Measurements from ENCODE around the gene LAMB3.

LAMB3 gene

GRCh38 chr1:209619696-209620486 lies 32.3 kb downstream of the LAMB3 start:
- in situ Hi-C loops (cut with MboI; ENCODE audit: low sequenced_read_pairs): no loop called here

DNA sequence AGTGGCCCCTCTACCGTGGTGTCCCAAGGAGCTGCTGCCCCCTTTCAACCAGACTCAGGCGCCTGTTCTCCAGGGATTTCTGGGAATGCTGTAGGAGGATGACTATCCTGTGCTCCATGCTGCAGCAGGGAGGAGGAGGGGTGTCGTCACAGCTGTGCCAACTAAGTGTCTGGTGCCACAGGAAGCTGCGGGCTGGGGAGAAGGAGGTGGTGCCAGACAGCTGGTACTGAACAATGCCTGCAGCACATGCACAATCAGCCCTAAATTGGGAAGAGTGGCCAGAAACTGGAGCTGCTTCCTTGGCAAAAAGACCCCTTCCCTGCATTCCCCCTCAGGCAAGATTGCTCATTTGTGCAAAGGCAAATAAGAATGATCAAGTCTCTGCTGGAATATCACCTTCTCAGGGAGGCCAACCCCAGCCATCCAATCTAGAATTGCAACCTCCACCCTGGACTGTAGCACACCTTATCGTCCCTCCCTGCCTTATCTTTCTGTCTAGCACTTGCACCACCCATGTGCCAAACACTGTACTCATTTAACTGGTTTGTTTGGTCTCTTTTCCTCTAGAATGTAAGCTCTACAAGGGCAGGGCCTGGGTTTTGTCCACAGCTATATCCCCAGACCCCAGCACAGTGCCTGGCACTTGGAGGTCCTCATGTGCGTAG lies 33.3 kb downstream of the LAMB3 start:
- in situ Hi-C loops (cut with MboI; ENCODE audit: low sequenced_read_pairs): no loop called here

DNA sequence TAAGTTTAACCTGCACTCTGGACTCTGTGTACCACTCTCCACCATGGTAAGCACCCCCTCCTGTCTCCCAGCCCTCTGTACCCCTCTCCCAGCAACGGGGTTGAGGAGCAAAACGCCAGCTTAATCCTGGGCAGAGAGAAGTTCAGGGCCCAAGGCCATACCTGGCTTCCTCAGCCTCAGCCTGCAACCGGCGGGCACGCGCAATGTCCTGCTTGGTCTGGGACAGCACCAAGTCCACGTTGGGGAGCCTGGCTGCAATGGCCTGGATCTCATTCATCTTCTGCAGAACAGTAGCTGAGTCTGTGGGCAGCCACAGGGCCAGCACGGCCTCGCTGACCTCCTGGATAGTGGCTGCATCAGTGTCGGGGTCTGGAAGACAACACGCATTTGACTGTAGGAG lies 33.9 kb downstream of the LAMB3 start:
- in situ Hi-C loops (cut with MboI; ENCODE audit: low sequenced_read_pairs): no loop called here

DNA sequence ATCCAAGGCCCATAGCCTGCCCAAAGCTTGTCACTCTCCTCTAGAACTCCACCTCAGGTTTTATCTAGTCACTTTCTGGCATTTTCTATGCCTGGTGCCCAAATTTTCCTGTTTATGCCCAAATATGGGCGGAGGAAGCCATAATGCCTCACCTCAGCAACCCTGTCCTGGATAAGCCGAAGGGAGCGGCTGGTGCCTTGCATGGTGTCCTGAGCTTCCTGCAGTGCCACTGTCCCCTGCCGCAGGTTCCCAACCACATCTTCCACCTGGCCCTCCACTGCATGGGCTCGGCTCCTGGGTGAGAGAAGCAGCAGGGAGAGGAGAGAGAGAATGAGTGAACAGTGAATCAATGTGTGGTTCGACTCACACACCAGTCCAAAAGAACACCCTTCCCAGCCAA lies 34.5 kb downstream of the LAMB3 start:
- in situ Hi-C loops (cut with MboI; ENCODE audit: low sequenced_read_pairs): no loop called here

DNA sequence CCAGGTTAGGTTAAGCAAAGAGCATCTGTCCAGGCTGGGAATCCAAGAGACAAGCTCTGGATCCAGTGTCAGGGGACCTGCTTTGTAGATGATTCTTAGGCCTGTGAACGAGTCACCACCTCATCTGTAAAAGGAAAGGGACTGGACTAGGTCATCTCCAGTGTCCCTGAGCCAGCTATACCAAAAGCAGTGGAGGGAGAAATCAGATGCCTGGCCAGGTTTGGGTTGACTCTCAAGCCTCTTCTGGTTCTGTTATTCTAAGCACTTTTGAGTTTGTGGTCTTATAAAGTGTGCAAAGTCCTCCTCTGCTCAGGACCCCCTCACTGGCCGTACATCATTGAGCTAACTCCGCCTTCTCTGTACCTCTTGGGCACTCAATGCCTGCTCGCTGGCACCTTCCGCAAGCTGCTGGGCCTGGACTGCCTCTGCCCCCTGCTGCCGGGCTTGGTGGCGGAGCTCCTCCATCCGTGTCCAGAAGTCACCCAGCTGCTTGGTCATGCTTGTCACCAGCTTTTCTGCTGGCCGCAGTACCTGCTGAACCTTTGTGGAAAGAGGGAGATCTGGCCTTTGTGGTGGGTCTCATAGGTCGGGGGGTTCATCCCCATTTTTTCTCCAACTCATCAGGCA lies 35.1 kb downstream of the LAMB3 start:
- in situ Hi-C loops (cut with MboI; ENCODE audit: low sequenced_read_pairs): no loop called here

- in situ Hi-C loops (cut with MboI; ENCODE audit: low sequenced_read_pairs): no loop called here
Measured at GRCh38 chr1:209616366-209617046, 35.7 kb downstream of the LAMB3 start.

DNA sequence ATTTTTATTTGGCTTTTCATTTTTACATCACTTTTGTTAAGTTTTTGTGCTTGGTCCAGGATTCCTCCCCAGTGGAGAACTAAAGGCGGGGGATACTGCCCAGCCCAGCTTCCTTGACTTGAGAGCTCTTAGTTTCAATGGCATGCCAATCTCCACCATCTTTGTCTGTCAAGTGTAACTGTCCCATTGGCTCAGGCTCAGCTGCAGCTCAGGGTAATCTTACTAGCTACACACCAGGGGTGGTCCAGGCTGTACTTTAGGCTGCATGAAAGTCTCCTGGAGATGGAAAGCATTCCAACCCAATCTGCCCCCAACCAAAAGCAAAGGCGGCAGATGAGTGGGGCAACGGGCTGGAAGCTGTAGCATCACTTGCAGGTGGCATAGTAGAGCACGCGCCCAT lies 37.3 kb downstream of the LAMB3 start:
- in situ Hi-C loops (cut with MboI; ENCODE audit: low sequenced_read_pairs): no loop called here

DNA sequence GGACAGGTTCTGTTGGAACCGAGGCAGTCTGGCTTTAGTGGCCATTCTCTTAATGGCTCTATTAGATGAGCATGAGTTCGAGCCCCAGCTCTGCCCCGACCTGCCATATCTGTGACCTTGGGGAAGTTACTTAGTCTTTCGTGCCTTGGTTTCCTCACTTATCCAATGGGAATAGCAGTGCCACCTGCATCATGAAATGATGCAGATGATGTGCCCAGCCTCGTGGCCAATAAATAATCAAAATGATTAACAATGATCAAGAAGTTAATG lies 38.1 kb downstream of the LAMB3 start:
- in situ Hi-C loops (cut with MboI; ENCODE audit: low sequenced_read_pairs): no loop called here

GRCh38 chr1:209613400-209614150 lies 38.6 kb downstream of the LAMB3 start:
- in situ Hi-C loops (cut with MboI; ENCODE audit: low sequenced_read_pairs): no loop called here

DNA sequence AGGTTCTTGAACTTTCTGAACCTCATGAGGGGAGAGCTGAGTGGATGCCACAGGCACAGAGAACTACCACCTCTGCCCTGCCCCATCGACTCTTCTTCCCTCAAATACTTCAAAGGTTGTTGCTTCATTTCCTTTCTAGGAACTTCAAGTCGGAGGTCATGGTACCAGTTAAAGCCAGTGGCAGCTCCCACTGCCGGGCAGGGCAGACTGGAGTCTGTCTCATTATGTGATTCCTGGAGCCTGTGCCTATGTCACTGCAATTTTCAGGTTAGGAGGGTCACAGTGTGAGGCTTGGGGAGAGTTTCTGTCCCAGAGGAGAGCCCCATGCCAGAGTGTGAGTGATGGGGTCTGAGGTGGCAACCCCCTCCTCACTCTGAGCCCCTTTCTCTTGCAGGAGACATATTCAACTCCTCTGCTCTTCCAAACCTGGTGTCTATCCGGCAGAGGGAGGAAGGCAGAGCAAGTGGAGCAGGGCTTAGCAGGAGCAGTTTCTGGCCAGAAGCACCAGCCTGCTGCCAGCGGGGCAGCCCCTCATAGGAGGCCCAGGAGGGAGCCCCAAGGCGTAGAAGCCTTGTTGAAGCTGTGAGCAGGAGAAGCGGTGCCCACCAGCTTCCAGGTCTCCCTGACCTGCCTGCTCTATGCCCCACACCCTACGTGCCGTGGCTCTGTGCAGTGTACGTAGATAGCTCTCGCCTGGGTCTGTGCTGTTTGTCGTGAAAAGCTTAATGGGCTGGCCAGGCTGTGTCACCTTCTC lies 39.4 kb downstream of the LAMB3 start:
- in situ Hi-C loops (cut with MboI; ENCODE audit: low sequenced_read_pairs): no loop called here

- in situ Hi-C loops (cut with MboI; ENCODE audit: low sequenced_read_pairs): no loop called here
Measured at GRCh38 chr1:209611771-209612570, 40.3 kb downstream of the LAMB3 start.

- in situ Hi-C loops (cut with MboI; ENCODE audit: low sequenced_read_pairs): no loop called here
Measured at GRCh38 chr1:209610631-209610905, 41.7 kb downstream of the LAMB3 start.

GRCh38 chr1:209609791-209610630 lies 42.2 kb downstream of the LAMB3 start:
- in situ Hi-C loops (cut with MboI; ENCODE audit: low sequenced_read_pairs): no loop called here

DNA sequence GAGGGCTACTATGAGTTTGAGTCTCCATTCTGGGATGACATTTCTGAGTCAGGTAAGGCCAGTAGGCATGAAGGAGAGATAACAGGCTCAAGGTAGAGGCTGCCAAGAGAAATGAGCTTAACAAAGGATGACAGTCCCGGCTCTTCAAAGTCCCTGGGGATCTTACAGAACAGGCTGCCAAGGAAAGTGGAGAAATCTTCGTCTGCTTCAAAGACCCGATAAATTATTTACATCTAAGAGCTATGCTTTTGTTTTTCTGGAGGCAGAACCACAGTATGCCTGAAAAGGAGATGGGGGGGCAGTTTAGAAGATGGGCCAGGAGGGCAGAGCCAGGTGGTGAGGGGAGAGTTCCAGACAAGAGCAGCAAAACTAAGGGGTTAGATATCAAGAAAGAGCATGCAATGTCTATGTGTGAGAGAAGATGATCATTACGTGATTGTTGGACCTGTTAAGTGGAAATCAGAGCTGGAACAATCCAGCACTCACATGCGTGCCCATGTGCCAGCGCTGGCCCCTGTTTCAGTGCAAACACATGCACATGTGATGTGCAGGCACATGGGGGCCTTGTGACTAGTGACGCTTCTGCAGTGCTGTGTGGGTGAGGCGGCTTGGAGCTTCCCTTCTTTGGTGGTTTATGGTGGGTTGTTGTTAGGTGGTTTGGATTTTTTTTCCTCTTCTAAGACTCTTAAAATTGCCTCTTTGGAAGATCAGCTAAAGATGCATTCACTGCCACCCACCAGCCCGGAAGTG lies 43.0 kb downstream of the LAMB3 start:
- in situ Hi-C loops (cut with MboI; ENCODE audit: low sequenced_read_pairs): no loop called here

DNA sequence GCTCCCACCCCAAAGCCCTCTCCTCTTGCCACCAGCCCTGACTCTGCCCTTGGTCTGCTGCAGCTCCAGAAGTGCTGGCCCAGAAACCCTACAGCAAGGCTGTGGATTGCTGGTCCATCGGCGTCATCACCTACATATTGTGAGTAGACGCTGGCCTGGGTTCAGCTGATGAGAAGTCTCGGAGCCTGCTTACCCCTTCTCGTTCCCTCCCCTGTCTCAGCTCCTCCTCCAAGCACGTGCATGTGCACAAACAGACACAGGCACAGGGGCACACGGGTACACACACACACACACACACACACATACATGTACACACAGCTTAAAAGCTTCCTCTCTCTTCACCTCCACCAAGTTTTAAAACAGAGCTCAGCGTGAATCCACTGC lies 44.4 kb downstream of the LAMB3 start:
- in situ Hi-C loops (cut with MboI; ENCODE audit: low sequenced_read_pairs): no loop called here

DNA sequence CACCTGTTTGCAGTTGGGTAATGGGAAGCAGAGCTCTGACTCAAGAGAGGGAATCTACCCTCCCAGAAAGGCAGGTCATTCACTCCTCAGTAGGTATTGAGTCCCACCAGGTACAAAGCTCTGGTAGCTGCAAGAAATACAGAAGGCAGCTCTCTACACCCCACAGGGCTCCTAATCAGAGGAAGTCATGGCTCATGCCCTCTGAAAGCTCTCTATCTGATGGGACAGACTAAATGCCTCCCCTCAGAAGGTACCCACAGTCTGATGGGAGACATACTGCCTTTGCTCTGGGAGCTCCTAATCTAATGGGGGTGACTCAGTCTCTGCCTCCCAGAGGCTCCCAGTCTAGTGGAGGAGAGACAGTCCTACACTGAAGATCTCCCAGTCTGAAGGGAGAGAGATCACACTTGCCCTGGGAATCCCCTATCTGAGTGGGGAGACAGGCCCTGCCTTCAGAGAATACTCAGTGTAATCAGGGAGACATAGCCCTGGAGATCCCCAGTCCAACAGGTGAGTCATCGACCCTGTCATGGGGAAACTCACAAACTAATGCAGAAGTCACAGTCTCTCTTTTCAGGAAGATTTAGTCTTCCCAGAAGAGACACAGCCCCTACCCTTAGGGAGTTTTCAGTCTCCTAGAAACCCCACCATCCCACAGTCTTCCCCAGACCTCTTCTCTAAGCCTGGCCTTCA lies 45.0 kb downstream of the LAMB3 start:
- in situ Hi-C loops (cut with MboI; ENCODE audit: low sequenced_read_pairs): no loop called here

GRCh38 chr1:209603877-209604276 lies 48.3 kb downstream of the LAMB3 start:
- in situ Hi-C loops (cut with MboI; ENCODE audit: low sequenced_read_pairs): no loop called here

Data from HL-60/S4 treated with retinoic acid at 250 ng/mL for 4 days and 3 days (cell line).